CD14-positive monocyte (primary cell): ENCODE data around the gene SSH3. TPM values are rescaled to one million over a fixed set of nuclear protein-coding genes. Genes with fewer than 3 reads are reported as not detected.

Experiments used
- DNase-seq, 3 donors: peaks; one replicate each; pipeline ENCODE4 v3.0.0-alpha.2; 2011 to 2022
- H2AFZ ChIP-seq: 2 replicates; pipeline ENCODE4 v1.6.0; 2012; ENCODE audit warnings: mild to moderate bottlenecking, low read depth, low read length, inconsistent platforms; ENCODE audit not compliant: insufficient read depth, poor library complexity, severe bottlenecking
- H3K27ac ChIP-seq, 2 donors: 1 replicate in 1 of 2; 2 replicates in 1 of 2; pipeline ENCODE4 v1.5.1; 2012 to 2013; ENCODE audit warnings: low read length in 2 of 2, control low read depth in 1 of 2, inconsistent platforms in 1 of 2, low read depth in 1 of 2, mild to moderate bottlenecking in 1 of 2
- H3K27me3 ChIP-seq, 2 donors: one replicate each; pipeline versions ENCODE4 v1.6.0 to v1.6.1; 2011 to 2013; ENCODE audit warnings: low read length in 2 of 2; ENCODE audit not compliant: control insufficient read depth in 2 of 2, insufficient read depth in 2 of 2
- H3K36me3 ChIP-seq, 2 donors: replicated peaks in 1 of 2; 1 replicate in 1 of 2; 2 replicates in 1 of 2; pipeline versions ENCODE4 v1.5.1 to v1.6.1; 2012 to 2013; ENCODE audit warnings: low read length in 2 of 2, control low read depth in 1 of 2, inconsistent platforms in 1 of 2, mild to moderate bottlenecking in 1 of 2; ENCODE audit not compliant: insufficient read depth in 2 of 2, control insufficient read depth in 1 of 2
- H3K4me1 ChIP-seq, 2 donors: 1 replicate in 1 of 2; 2 replicates in 1 of 2; pipeline versions ENCODE4 v1.5.1 to v1.6.1; 2012 to 2013; ENCODE audit warnings: low read length in 2 of 2, control low read depth in 1 of 2, inconsistent platforms in 1 of 2, mild to moderate bottlenecking in 1 of 2, moderate library complexity in 1 of 2; ENCODE audit not compliant: insufficient read depth in 2 of 2, control insufficient read depth in 1 of 2
- H3K4me2 ChIP-seq: replicated peaks from 2 replicates; pipeline ENCODE3; 2012; ENCODE audit warnings: low read length, moderate library complexity, mild to moderate bottlenecking; ENCODE audit not compliant: poor library complexity, severe bottlenecking; ENCODE audit errors: extremely low read depth
- H3K4me3 ChIP-seq, 3 experiments: fragments of 200-600 bp in 1 of 3; sonication (generic) in 1 of 3; replicated peaks in 1 of 3; 1 replicate in 2 of 3; 2 replicates in 1 of 3; pipeline ENCODE4 v1.5.1; 2011 to 2013; ENCODE audit warnings: low read length in 3 of 3, mild to moderate bottlenecking in 3 of 3, control low read depth in 2 of 3, low read depth in 2 of 3, inconsistent platforms in 1 of 3, moderate library complexity in 1 of 3
- H3K79me2 ChIP-seq: 2 replicates; pipeline ENCODE4 v1.6.0; 2012; ENCODE audit warnings: mild to moderate bottlenecking, control low read depth, inconsistent platforms, low read length, moderate library complexity; ENCODE audit not compliant: insufficient read depth
- H3K9ac ChIP-seq: 2 replicates; pipeline ENCODE4 v1.6.0; 2017; ENCODE audit warnings: low read length, mild to moderate bottlenecking; ENCODE audit not compliant: insufficient read depth, poor library complexity, severe bottlenecking
- H3K9me3 ChIP-seq, 2 donors: replicated peaks in 1 of 2; 1 replicate in 1 of 2; 2 replicates in 1 of 2; pipeline versions ENCODE4 v1.5.1 to v1.6.1; 2012 to 2013; ENCODE audit warnings: low read length in 2 of 2, control low read depth in 1 of 2; ENCODE audit not compliant: control insufficient read depth in 1 of 2, insufficient read depth in 1 of 2
- H4K20me1 ChIP-seq: 2 replicates; pipeline ENCODE4 v1.6.0; 2012; ENCODE audit warnings: mild to moderate bottlenecking, low read length, control low read depth, moderate library complexity; ENCODE audit not compliant: insufficient read depth
- H3K27ac Mint-ChIP-seq, 7 donors: one replicate each; pipeline ENCODE4 v1.8.0; 2020; ENCODE audit warnings: mild to moderate bottlenecking in 7 of 7, mixed read lengths in 7 of 7, moderate library complexity in 6 of 7, inconsistent platforms in 2 of 7
- H3K27me3 Mint-ChIP-seq, 3 donors: one replicate each; pipeline ENCODE4 v1.8.0; 2021 to 2022; ENCODE audit warnings: low read depth in 3 of 3, mild to moderate bottlenecking in 3 of 3, mixed read lengths in 3 of 3, moderate library complexity in 3 of 3, inconsistent platforms in 1 of 3
- H3K36me3 Mint-ChIP-seq, 2 donors: one replicate each; pipeline ENCODE4 v1.8.0; 2020; ENCODE audit warnings: mixed read lengths in 2 of 2, inconsistent platforms in 1 of 2, mild to moderate bottlenecking in 1 of 2
- H3K4me1 Mint-ChIP-seq: one replicate; pipeline ENCODE4 v1.8.0; 2020; ENCODE audit warnings: mild to moderate bottlenecking, mixed read lengths
- H3K4me3 Mint-ChIP-seq, 2 donors: one replicate each; pipeline ENCODE4 v1.8.0; 2020; ENCODE audit warnings: mild to moderate bottlenecking in 2 of 2, mixed read lengths in 2 of 2, moderate library complexity in 1 of 2
- H3K9me3 Mint-ChIP-seq, 7 donors: one replicate each; pipeline ENCODE4 v1.8.0; 2020 to 2022; ENCODE audit warnings: mixed read lengths in 7 of 7, mild to moderate bottlenecking in 6 of 7, moderate library complexity in 6 of 7, inconsistent platforms in 2 of 7
- CTCF ChIP-seq: fragments of 200-600 bp; IDR thresholded peaks from one replicate; pipeline ENCODE4 v1.8.0; 2022; ENCODE audit warnings: antibody characterized with exemption, mild to moderate bottlenecking
- WGBS: methylation state at CpG from one replicate; pipeline ENCODE4 v1.1.5; 2013; ENCODE audit warnings: missing lambda C conversion rate; ENCODE audit not compliant: insufficient coverage; 5-methylcytosine and 5-hydroxymethylcytosine counted together
- intact Hi-C, 2 donors: fragments of 100-400 bp; cut with micrococcal nuclease; formaldehyde crosslinking; loops; one replicate each; pipeline versions ENCODE4 v1.15.0 to v1.15.1; 2023
- polyA plus RNA-seq, 3 donors: library from polyadenylated mRNA; depleted of rRNA in 1 of 3; unstranded in 2 of 3; stranded (reverse) in 1 of 3; fragments of 300-500 nt in 2 of 3; fragments of >200 nt in 1 of 3; fragmentation: Illumina TruSeq in 2 of 3; gene quantifications; 1 replicate in 2 of 3; 2 replicates in 1 of 3; pipeline ENCODE4 v1.2.3, GENCODE V29; 2012 to 2021

The SSH3 gene
- polyA plus RNA-seq, 3 donors = 3.6 to 23.3 (median 5.8) TPM

- H4K20me1 ChIP-seq = peaks cover 82% of the 10 kb centered on the region
- no peak for TF ChIP-seq CTCF
- H3K4me3 ChIP-seq = no peak overlapping the region
- H3K36me3 Mint-ChIP-seq = peaks cover 60 to 76% of the 10 kb centered on the region in 2 donors
- WGBS = 96% methylated on average over 3 of the region's 8 CpGs
- H3K4me2 ChIP-seq = no peak overlapping the region
- no peaks in the 10 kb centered on the region for H3K27me3 ChIP-seq
- H3K27ac ChIP-seq = no peak overlapping the region
- H3K9me3 Mint-ChIP-seq = no peaks in the 10 kb centered on the region
- H3K9me3 ChIP-seq = no peaks in the 10 kb centered on the region
- no peak for DNase-seq
- H3K79me2 ChIP-seq = peaks cover 12% of the 10 kb centered on the region
- peaks cover 64 to 65% of the 10 kb centered on the region in 2 donors for H3K36me3 ChIP-seq
- no peak overlapping the region for H2AFZ ChIP-seq
- H3K27ac Mint-ChIP-seq = peak overlapping the region in 2 of 7 donors; percentile 10 to 55
- H3K9ac ChIP-seq = no peak overlapping the region
- H3K4me1 Mint-ChIP-seq = peaks cover 9% of the 10 kb centered on the region
- intact Hi-C loops = no loop called here
- H3K4me1 ChIP-seq = peaks cover 0 to 8% of the 10 kb centered on the region in 2 donors
- H3K27me3 Mint-ChIP-seq = peaks cover 9% of the 10 kb centered on the region in 3 donors
- no peak overlapping the region for H3K4me3 Mint-ChIP-seq
Observed at GRCh38 chr11:67255864-67256263, 47.5 kb upstream of the SSH3 start.

- Histone ChIP-seq H2AFZ (no peak overlapping the region), H3K27ac (no peak overlapping the region), H3K9me3 (no peaks in the 10 kb centered on the region), H3K27me3 (peaks cover 0 to 3% of the 10 kb centered on the region in 2 donors), H3K4me3 (no peak overlapping the region), H3K79me2 (peaks cover 12% of the 10 kb centered on the region), H3K9ac (no peak overlapping the region), H3K4me2 (no peak overlapping the region), H4K20me1 (peaks cover 74% of the 10 kb centered on the region), H3K4me1 (peaks cover 4 to 15% of the 10 kb centered on the region in 2 donors), H3K36me3 (peaks cover 57 to 58% of the 10 kb centered on the region in 2 donors)
- no peak for DNase-seq
- 67% methylated on average over 1 of the region's 5 CpGs for WGBS
- Mint-ChIP-seq H3K27ac (peak overlapping the region in 4 of 7 donors; percentile 23 to 73 (median 54)), H3K36me3 (peaks cover 52 to 69% of the 10 kb centered on the region in 2 donors), H3K27me3 (peaks cover 12 to 17% (median 14%) of the 10 kb centered on the region in 3 donors), H3K4me3 (no peak overlapping the region), H3K9me3 (no peaks in the 10 kb centered on the region), H3K4me1 (peaks cover 13% of the 10 kb centered on the region)
- TF ChIP-seq CTCF = no peak
- intact Hi-C loops = no loop called here
Observed at GRCh38 chr11:67256477-67257135, 46.7 kb upstream of the SSH3 start.
